GM12872 (cell line): ENCODE results near the gene CALCOCO1.

Source experiments
- TF ChIP-seq, protein P1 (sequence below): IDR thresholded peaks from 3 replicates; pipeline ENCODE4 v1.5.1; 2011; ENCODE audit warnings: low read depth, mild to moderate bottlenecking, low read length, moderate library complexity; ENCODE audit not compliant: insufficient read depth

CALCOCO1 gene

DNA sequence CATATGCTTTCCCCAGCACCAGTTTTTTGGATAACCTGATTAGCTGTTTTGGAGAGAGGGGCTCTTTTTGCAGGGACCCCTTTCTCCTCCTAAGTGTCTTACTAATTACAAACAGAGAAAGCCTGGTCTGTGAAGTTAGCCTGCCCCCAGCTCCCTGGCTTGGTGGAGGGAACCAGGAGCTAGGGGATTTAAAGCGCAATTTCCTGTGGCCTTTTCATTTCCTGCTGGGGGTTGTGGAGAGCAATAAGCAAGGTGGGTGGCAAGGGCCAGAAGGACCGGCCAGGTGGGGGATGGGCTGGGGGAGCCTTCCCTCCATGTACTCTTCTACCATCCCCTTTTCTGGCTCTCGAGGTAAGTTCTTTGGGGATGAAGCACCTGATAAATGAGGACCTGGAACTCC is 28.6 kb upstream of the CALCOCO1 start:
- TF ChIP-seq, protein P1, sequence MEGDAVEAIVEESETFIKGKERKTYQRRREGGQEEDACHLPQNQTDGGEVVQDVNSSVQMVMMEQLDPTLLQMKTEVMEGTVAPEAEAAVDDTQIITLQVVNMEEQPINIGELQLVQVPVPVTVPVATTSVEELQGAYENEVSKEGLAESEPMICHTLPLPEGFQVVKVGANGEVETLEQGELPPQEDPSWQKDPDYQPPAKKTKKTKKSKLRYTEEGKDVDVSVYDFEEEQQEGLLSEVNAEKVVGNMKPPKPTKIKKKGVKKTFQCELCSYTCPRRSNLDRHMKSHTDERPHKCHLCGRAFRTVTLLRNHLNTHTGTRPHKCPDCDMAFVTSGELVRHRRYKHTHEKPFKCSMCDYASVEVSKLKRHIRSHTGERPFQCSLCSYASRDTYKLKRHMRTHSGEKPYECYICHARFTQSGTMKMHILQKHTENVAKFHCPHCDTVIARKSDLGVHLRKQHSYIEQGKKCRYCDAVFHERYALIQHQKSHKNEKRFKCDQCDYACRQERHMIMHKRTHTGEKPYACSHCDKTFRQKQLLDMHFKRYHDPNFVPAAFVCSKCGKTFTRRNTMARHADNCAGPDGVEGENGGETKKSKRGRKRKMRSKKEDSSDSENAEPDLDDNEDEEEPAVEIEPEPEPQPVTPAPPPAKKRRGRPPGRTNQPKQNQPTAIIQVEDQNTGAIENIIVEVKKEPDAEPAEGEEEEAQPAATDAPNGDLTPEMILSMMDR, result no peak

DNA sequence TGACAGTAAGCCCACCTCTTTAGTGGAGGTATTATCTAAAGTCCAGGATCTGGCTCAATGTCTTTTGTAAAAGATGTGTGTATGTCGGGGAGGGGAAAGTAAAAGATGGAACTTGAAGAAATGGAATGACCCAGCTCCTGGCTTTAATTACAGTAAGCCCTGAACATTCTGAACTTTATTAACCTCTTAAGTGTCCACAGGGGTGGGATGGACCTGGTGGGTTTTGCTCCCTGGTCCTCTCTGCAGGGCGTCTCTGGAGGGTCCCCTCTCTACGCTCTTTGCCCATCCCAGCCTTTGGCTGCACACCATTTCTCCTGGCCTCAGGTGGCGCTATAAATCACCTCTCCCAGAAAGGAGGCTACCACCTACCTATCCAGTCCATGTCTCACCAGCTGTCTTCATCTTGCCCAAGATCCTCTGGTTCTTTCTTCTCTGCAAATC is 28.2 kb upstream of the CALCOCO1 start:
- TF ChIP-seq, protein P1, result peak; percentile 49; the same call in 2 of the 3 replicates

DNA sequence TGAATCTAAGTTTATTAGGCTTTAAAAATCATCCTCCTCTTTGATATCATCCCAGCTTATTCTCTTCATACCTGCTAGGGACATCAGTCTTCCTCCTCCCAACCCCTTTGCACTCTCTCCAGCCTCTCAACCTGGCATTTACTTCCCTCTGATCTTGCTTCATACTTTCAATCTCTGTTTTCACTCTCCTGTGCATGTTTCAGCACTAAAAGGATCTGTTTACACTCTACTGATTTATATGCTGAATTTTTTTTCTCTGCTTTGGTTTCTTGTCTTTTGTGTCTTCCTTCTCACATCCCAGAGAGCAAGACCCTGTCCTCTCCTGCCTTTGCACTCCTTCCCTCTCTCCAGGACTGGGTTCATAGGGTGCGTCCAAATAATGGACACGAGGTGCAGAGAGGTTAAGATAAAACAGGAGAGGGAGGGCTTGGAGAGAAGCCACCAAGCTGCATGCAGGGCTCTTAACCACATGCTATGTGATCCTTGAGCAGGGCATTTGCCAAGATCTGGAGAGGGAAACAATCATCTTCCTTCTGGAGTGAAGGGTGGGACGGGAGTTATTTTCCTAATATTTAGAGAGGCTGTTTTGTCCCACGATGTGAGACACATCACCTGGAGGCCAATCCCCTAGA is 27.5 kb upstream of the CALCOCO1 start:
- TF ChIP-seq, protein P1, result no peak

DNA sequence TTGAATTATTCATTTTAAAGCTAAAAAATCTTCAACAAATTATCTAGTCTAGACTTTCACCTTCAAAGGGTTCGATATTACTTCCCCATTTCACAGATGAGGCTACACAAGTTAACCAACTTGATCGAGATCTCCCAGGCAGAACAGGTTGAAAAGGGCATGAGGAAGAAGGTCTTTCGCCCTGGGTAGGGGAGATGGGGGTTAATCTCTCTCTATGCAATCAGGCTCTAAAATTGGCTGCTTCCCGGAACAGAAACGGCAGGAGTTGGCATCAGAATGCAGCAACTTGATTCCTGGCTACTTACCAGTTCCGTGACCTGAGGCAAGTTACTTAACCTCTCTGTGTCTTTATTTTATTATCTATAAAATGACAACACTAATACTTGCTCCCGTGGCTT is 26.9 kb upstream of the CALCOCO1 start:
- TF ChIP-seq, protein P1, result no peak

DNA sequence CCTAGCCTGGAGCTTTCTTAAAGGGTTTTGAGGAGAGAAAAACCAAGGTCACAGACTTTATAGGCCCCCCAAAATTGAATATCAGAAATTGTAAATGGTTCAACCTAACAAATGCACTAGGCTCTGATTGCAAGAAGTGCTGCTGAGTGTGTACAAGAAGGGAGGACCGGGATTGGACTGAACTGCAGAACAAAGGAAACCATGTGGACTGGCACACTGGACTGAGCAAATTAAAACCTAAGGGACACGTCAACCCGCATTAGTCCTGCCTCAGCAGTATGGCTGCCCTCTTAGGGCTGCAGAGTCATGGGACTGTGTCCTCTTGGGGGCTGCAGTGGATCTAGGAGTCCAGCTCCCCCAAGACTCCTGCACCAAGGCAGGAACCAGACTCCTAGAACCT is 25.4 kb upstream of the CALCOCO1 start:
- TF ChIP-seq, protein P1, result no peak

DNA sequence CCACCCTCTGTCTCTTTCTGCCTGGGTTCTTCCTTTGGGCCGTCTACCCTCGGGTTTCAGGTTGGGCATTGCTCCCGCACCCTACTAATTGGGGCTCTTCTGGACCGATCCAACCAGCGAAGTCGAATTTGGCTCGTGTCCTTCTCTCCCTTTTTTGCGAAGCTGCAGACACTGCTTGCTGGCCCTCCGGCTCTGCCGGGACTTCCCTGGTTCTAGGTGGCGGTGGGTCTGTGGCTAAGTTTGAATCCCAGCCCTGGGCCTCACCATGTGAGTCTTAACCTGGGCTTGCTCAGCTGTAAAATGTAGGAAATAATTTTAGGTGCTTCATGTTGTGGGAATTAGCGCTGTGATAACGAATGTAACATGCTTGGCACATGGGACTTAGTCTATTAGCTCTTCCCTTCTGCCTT is 24.9 kb upstream of the CALCOCO1 start:
- TF ChIP-seq, protein P1, result no peak

DNA sequence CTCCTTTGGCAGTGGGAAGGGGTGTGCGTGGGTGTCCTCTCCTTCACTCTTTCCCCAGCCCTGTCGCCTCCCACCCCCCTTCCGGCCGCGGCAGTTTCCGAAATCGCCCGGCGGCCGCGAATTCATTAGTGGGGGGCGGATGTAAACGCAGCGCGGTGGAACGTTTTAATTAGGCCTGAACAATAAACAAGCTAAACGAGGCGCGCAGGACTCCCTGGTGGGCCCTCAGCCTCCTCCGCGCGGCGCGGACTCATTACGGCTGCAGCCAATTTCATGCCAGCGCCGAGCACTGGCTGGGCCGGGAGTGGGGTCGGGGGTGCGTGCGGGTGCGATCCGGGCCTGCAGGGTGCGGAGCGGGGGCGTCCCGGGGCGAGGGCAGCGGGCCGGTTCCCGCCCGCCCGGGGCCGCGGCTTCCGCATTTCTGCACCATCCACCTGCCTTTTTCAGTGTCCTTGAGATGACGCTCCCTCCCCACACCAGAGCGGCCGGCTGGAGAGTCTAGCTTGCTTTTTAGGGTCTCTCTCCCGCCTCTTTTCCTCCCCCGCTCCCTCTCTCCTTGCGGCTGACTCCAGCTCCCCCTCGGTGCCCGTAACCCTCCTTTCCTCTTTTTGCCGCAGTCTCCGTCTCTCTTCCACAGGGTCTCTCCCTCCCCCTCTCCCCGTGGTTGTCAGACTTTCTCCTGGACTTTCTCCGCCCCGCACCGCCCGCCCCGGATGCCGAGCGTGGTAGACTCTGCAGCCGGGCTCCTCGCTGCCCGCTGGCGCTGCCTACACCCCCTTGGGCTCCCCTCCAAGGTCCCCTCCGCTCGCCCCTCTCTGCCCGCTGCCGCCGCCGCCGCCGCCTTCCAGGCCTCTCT is 24.3 kb upstream of the CALCOCO1 start, which contains the start of gene CISTR:
CISTR (minus strand) TSS at position 644 of the 856 bp plus-strand sequence.
- TF ChIP-seq, protein P1, result no peak
